Mesendoderm (in vitro differentiated cells): ENCODE results near the gene IGF2R.

Source experiments
- DNase-seq: peaks from one replicate; pipeline ENCODE4 v3.0.0; 2013
- H2AK5ac ChIP-seq: 2 replicates; pipeline ENCODE4 v1.6.1; 2013; ENCODE audit warnings: low read length, inconsistent platforms
- H2BK120ac ChIP-seq: 2 replicates; pipeline ENCODE4 v1.6.1; 2013; ENCODE audit warnings: low read depth, mild to moderate bottlenecking, low read length, moderate library complexity, mixed read lengths
- H2BK15ac ChIP-seq: replicated peaks from 2 replicates; pipeline ENCODE4 v1.6.1; 2013; ENCODE audit warnings: low read depth, mild to moderate bottlenecking, moderate library complexity
- H2BK5ac ChIP-seq: 2 replicates; pipeline ENCODE4 v1.6.1; 2013; ENCODE audit warnings: low read length, inconsistent platforms
- H3K18ac ChIP-seq: 2 replicates; pipeline ENCODE4 v1.6.1; 2013; ENCODE audit warnings: mild to moderate bottlenecking, low read length, mixed read lengths
- H3K23ac ChIP-seq: one replicate; pipeline ENCODE4 v1.6.1; 2013; ENCODE audit warnings: low read length
- H3K27ac ChIP-seq: 2 replicates; pipeline ENCODE4 v1.5.1; 2013; ENCODE audit warnings: low read depth, mild to moderate bottlenecking, inconsistent platforms, low read length, moderate library complexity
- H3K27me3 ChIP-seq: 2 replicates; pipeline ENCODE4 v1.6.1; 2013; ENCODE audit warnings: low read length, control low read depth, mild to moderate bottlenecking, inconsistent platforms; ENCODE audit not compliant: insufficient read depth, poor library complexity
- H3K36me3 ChIP-seq: 2 replicates; pipeline ENCODE4 v1.6.1; 2013; ENCODE audit warnings: low read length, inconsistent platforms; ENCODE audit not compliant: control insufficient read depth, insufficient read depth
- H3K4ac ChIP-seq: one replicate; pipeline ENCODE4 v1.6.1; 2013; ENCODE audit warnings: low read depth, mild to moderate bottlenecking, low read length, moderate library complexity
- H3K4me1 ChIP-seq: 2 replicates; pipeline ENCODE4 v1.6.1; 2013; ENCODE audit warnings: low read depth, low read length, inconsistent platforms; ENCODE audit not compliant: control insufficient read depth
- H3K4me2 ChIP-seq: 2 replicates; pipeline ENCODE4 v1.6.1; 2013; ENCODE audit warnings: low read length
- H3K4me3 ChIP-seq: 2 replicates; pipeline ENCODE4 v1.5.1; 2013; ENCODE audit warnings: mild to moderate bottlenecking, low read length
- H3K56ac ChIP-seq: one replicate; pipeline ENCODE4 v1.6.1; 2013; ENCODE audit warnings: low read length
- H3K79me1 ChIP-seq: 2 replicates; pipeline ENCODE4 v1.6.1; 2013; ENCODE audit warnings: low read length, inconsistent platforms
- H3K79me2 ChIP-seq: 2 replicates; pipeline ENCODE4 v1.6.1; 2013; ENCODE audit warnings: mild to moderate bottlenecking, low read length; ENCODE audit not compliant: control insufficient read depth, insufficient read depth
- H3K9ac ChIP-seq: 2 replicates; pipeline ENCODE4 v1.6.1; 2013; ENCODE audit warnings: low read length, inconsistent platforms
- H4K5ac ChIP-seq: one replicate; pipeline ENCODE4 v1.6.1; 2013; ENCODE audit warnings: low read length
- H4K8ac ChIP-seq: one replicate; pipeline ENCODE4 v1.6.1; 2013; ENCODE audit warnings: low read depth, mild to moderate bottlenecking, control low read depth, low read length, moderate library complexity
- WGBS: extraction: QIAGEN DNeasy Blood & Tissue Kit; methylation state at CpG from one replicate; pipeline ENCODE4 v1.1.7; 2013; ENCODE audit warnings: low lambda C conversion rate, missing lambda C conversion rate; ENCODE audit not compliant: insufficient coverage; ENCODE audit errors: extremely low coverage; 5-methylcytosine and 5-hydroxymethylcytosine counted together

Gene IGF2R

DNA sequence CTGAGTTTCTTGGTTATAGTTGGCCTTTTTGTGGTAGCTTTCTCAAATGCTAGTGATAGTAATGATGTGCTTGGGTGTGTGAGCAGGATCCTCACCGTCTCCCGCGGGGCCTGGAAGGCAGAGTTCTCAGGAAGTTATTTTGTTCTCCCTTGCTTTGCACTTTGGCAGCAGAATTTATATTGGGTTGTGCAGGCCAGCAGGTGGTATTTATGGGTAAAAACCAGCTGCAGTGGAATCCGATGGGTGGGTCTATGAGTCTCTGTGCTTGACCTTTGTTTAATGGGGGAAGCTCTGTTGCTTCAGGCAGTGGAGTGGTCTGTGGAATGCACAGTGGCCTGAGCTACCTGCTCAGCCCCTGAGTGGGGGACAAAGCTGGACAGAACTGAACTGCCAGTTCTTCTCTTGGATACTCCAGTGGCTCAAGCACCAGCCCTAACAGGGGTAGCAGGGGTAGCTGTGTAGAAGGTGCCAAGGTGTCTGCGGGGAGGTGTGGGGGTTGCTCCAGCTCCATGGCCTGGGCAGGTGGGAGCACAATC lies 27.3 kb downstream of the IGF2R start:
- no peaks in the 10 kb centered on the region for H3K4me1 ChIP-seq
- no peak overlapping the region for H3K18ac ChIP-seq
- no peak overlapping the region for H3K4me2 ChIP-seq
- no peak overlapping the region for H4K8ac ChIP-seq
- no peak overlapping the region for H2BK5ac ChIP-seq
- H3K56ac ChIP-seq: no peak overlapping the region
- H2BK120ac ChIP-seq: no peak overlapping the region
- no peaks in the 10 kb centered on the region for H3K36me3 ChIP-seq
- H3K23ac ChIP-seq: no peak overlapping the region
- no peak overlapping the region for H3K9ac ChIP-seq
- H3K27me3 ChIP-seq: no peaks in the 10 kb centered on the region
- H3K4me3 ChIP-seq: no peak overlapping the region
- no peak overlapping the region for H4K5ac ChIP-seq
- H2BK15ac ChIP-seq: no peak overlapping the region
- H3K79me2 ChIP-seq: peaks cover 25% of the 10 kb centered on the region
- WGBS: no CpG with 5 or more reads among the region's 5 CpGs
- no peak overlapping the region for H2AK5ac ChIP-seq
- no peak overlapping the region for H3K27ac ChIP-seq
- H3K79me1 ChIP-seq: peaks cover 25% of the 10 kb centered on the region
- no peak for DNase-seq
- H3K4ac ChIP-seq: no peak overlapping the region

DNA sequence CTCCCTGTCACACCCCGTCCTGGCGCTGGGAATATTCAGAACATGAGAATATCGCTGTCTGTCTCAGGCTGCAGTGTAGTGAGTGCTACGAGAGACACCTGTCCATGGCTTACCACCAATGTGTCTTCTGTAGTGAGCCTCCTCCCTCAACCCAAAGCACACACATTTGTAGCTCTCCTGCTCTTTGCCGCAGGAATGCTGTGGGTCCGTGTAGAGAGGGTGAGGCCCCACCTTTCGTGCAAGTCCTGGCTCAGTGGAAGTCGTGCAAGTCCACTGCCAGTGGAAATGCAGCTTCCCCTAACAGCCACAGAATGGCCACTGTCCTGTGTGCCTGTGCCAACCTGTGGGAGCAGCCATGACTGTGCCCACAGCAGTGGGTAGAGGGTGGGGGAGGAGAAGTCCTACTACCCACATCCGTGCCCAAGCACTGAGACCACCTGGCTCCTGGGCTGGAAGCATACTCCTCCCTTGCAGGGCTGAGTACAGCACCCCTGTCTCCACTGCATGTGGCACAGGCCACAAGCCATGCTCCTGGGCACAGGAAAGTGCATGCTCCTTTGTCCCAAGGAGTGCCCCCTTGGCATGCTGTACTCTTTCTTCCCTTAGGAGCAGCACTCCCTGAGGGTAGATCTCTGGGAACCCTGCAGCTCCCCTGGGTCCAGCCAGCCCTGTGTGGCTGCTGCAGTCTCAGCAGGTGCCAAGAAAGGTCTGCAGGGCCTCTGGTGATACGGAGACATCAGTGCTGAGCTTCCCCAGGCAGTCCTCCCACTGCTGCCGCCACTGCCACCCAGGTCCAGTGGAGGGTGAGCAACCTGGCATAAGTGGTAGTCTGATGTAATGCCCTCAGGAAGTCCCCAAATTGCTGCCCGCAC lies 28.0 kb downstream of the IGF2R start:
- Histone ChIP-seq H2BK120ac (no peak overlapping the region), H3K56ac (no peak overlapping the region), H3K4me2 (no peak overlapping the region), H3K79me2 (peaks cover 21% of the 10 kb centered on the region), H2AK5ac (no peak overlapping the region), H3K23ac (no peak overlapping the region), H3K27me3 (no peaks in the 10 kb centered on the region), H3K18ac (no peak overlapping the region), H4K8ac (no peak overlapping the region), H3K4ac (no peak overlapping the region), H3K9ac (no peak overlapping the region), H3K4me1 (no peaks in the 10 kb centered on the region), H3K36me3 (no peaks in the 10 kb centered on the region), H2BK15ac (no peak overlapping the region), H4K5ac (no peak overlapping the region), H3K27ac (no peak overlapping the region), H2BK5ac (no peak overlapping the region), H3K4me3 (no peak overlapping the region), H3K79me1 (peaks cover 21% of the 10 kb centered on the region)
- no peak for DNase-seq
- WGBS: no CpG with 5 or more reads among the region's 12 CpGs

DNA sequence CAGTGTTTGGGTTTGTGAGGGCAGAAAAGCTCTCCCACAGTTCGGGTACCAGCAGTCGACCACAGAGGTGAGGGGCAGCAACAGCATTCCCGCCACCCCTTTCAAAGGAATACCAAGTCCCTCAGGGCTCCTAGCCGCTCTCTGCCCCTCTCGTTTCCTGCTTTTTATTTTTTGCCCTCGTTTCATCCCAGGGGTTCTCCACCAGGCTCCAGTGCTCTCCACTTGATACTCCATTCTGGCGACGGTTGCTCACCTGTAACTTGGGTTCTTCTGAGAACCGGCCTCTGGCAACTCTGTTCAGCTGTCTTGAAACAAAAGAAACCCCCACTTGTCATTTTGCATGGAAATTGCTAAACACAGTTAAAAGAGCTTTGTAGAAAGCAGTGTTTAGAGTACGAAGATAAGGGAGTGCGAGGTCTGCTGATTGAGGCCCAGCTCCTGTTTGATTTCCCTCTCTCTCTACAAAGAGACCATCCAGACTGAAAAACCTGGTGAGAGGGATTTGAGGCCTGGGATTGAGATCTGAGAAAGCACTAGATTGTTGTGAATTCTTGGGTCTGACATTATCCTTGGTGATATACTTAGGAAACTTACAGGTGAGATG lies 28.7 kb downstream of the IGF2R start:
- Histone ChIP-seq H2BK15ac (no peak overlapping the region), H3K27ac (no peak overlapping the region), H3K23ac (no peak overlapping the region), H3K36me3 (no peaks in the 10 kb centered on the region), H3K27me3 (no peaks in the 10 kb centered on the region), H3K9ac (no peak overlapping the region), H3K56ac (no peak overlapping the region), H3K4me1 (no peaks in the 10 kb centered on the region), H4K5ac (no peak overlapping the region), H3K79me2 (peaks cover 20% of the 10 kb centered on the region), H3K79me1 (peaks cover 20% of the 10 kb centered on the region), H2AK5ac (no peak overlapping the region), H3K4ac (no peak overlapping the region), H2BK120ac (no peak overlapping the region), H3K4me2 (no peak overlapping the region), H3K18ac (no peak overlapping the region), H4K8ac (no peak overlapping the region), H3K4me3 (no peak overlapping the region), H2BK5ac (no peak overlapping the region)
- DNase-seq: peak; percentile 43
- WGBS: no CpG with 5 or more reads among the region's 11 CpGs

DNA sequence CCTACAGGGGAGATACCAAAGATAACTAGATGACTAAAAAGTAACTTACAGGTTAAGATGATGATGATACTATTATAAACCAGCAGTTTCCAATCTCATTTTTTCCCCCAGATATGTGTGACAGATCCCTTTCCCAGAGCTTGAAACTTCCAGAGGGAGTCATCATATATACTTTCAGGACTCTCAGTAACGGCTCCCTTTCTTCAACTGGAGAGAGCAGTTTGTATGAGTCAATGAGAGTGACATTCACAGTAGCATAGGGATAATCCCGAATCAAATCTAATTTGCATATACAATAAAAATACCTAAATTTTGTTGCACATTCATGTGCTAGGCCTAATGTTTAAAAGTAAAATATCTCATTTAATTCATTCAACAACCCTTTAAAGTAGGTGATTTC lies 29.7 kb downstream of the IGF2R start:
- H3K4me2 ChIP-seq: no peak overlapping the region
- H3K56ac ChIP-seq: no peak overlapping the region
- H3K27ac ChIP-seq: no peak overlapping the region
- H4K5ac ChIP-seq: no peak overlapping the region
- H2BK15ac ChIP-seq: no peak overlapping the region
- H3K4me3 ChIP-seq: no peak overlapping the region
- WGBS: no CpG with 5 or more reads among the region's 2 CpGs
- no peak overlapping the region for H3K9ac ChIP-seq
- no peak for DNase-seq
- no peak overlapping the region for H2BK120ac ChIP-seq
- no peak overlapping the region for H3K4ac ChIP-seq
- no peaks in the 10 kb centered on the region for H3K27me3 ChIP-seq
- H3K79me2 ChIP-seq: peaks cover 21% of the 10 kb centered on the region
- no peaks in the 10 kb centered on the region for H3K4me1 ChIP-seq
- no peak overlapping the region for H3K18ac ChIP-seq
- H3K79me1 ChIP-seq: peaks cover 22% of the 10 kb centered on the region
- no peaks in the 10 kb centered on the region for H3K36me3 ChIP-seq
- no peak overlapping the region for H2BK5ac ChIP-seq
- H2AK5ac ChIP-seq: no peak overlapping the region
- no peak overlapping the region for H4K8ac ChIP-seq
- H3K23ac ChIP-seq: no peak overlapping the region

DNA sequence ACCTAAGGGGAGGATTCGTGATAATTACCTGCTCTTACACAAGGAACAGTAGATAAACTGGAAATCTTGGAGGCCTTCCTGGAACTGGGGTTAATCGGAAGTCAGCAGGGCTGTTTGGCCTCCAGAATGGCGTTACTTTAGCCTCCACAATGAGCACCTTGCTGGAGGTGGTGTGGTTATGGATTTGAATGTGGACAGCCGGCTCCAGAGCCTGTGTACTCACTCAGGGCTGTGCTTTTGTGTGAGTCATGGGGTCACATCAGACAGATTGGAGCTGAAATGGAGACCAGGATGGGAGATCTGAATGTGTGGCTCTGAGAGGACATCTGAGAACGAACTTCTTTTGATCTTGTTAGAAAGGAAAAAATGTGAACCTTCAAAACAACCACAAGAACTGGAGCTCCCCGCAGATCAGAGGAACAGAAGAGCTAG lies 30.4 kb downstream of the IGF2R start:
- no peak overlapping the region for H3K9ac ChIP-seq
- H3K79me1 ChIP-seq: peaks cover 25% of the 10 kb centered on the region
- H3K36me3 ChIP-seq: no peaks in the 10 kb centered on the region
- H3K56ac ChIP-seq: no peak overlapping the region
- no peaks in the 10 kb centered on the region for H3K4me1 ChIP-seq
- H3K4me3 ChIP-seq: no peak overlapping the region
- no peak overlapping the region for H4K8ac ChIP-seq
- H3K4me2 ChIP-seq: no peak overlapping the region
- peaks cover 27% of the 10 kb centered on the region for H3K79me2 ChIP-seq
- H2AK5ac ChIP-seq: no peak overlapping the region
- H3K18ac ChIP-seq: no peak overlapping the region
- H2BK120ac ChIP-seq: no peak overlapping the region
- H2BK5ac ChIP-seq: no peak overlapping the region
- H4K5ac ChIP-seq: no peak overlapping the region
- H3K27me3 ChIP-seq: no peaks in the 10 kb centered on the region
- H3K4ac ChIP-seq: no peak overlapping the region
- no peak overlapping the region for H3K27ac ChIP-seq
- H2BK15ac ChIP-seq: no peak overlapping the region
- H3K23ac ChIP-seq: no peak overlapping the region
- no CpG with 5 or more reads among the region's 6 CpGs for whole genome bisulfite sequencing
- no peak for DNase-seq
